Peyer's patch (tissue), 4 donors: ENCODE data around the gene STARD9.

Experiments
- POLR2A ChIP-seq, 2 donors: fragments of 450-650 bp; IDR thresholded peaks; one replicate each; pipeline ENCODE4 v1.5.1; 2017; ENCODE audit warnings: antibody characterized with exemption in 2 of 2, mild to moderate bottlenecking in 2 of 2, moderate library complexity in 2 of 2
- TF ChIP-seq, protein P1 (sequence below), 6 experiments: fragments of 450-650 bp in 4 of 6; fragments of 200-600 bp in 2 of 6; sonication (generic) in 1 of 6; IDR thresholded peaks; one replicate each; pipeline ENCODE4 v1.5.1; 2017 to 2019; ENCODE audit warnings: antibody characterized with exemption in 6 of 6, mild to moderate bottlenecking in 3 of 6, moderate library complexity in 1 of 6

DNA sequence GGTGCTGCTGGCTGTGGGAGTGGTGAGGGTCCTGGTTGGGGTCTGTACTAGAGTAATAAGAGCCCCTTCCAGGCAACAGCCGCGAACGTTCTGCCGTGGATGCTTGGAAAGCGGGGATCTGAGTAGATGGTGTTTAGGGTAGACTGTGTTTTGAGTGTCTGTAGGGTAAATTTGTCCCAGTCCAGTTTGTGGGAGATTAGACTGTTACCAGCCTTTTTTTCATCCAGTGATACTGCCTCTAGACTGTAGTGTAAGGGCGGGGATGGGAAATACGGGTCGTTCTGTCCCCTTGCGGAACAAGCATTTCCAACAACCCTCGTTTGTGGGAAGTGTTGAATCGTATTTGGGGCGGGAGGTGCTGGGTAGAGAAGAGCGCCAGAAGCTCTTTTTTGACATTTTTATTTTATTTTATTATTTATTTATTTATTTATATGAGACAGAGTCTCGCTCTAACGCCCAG, 26.3 kb upstream of the STARD9 start:
- TF ChIP-seq, protein P1, sequence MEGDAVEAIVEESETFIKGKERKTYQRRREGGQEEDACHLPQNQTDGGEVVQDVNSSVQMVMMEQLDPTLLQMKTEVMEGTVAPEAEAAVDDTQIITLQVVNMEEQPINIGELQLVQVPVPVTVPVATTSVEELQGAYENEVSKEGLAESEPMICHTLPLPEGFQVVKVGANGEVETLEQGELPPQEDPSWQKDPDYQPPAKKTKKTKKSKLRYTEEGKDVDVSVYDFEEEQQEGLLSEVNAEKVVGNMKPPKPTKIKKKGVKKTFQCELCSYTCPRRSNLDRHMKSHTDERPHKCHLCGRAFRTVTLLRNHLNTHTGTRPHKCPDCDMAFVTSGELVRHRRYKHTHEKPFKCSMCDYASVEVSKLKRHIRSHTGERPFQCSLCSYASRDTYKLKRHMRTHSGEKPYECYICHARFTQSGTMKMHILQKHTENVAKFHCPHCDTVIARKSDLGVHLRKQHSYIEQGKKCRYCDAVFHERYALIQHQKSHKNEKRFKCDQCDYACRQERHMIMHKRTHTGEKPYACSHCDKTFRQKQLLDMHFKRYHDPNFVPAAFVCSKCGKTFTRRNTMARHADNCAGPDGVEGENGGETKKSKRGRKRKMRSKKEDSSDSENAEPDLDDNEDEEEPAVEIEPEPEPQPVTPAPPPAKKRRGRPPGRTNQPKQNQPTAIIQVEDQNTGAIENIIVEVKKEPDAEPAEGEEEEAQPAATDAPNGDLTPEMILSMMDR (IDR thresholded peaks at IDR 0.05) = no peak
- no peak for TF ChIP-seq POLR2A (IDR thresholded peaks at IDR 0.05)
